A673 (cell line): ENCODE results near the gene F13A1. TPM values are rescaled to one million over a fixed set of nuclear protein-coding genes. Genes with fewer than 3 reads are reported as not detected.

Source experiments
- BruUV-seq: library from RNA; stranded (reverse); fragments of 400-500 nt; replicated peaks from 2 replicates; lab custom pipeline; 2021; lab: Mats Ljungman, UMichigan
- CTCF ChIA-PET: fragments of 300-600 bp; sonication (Branson Sonifier 250); formaldehyde crosslinking; loops from one replicate; lab custom pipeline; 2022; ENCODE audit warnings: antibody characterized with exemption; lab: Charles Lee
- POLR2A ChIA-PET: fragments of 300-600 bp; sonication (Branson Sonifier 250); formaldehyde crosslinking; loops from one replicate; lab custom pipeline; 2022; ENCODE audit warnings: antibody characterized with exemption; ENCODE audit not compliant: low non-redundant PET; lab: Charles Lee
- DNase-seq: peaks from one replicate; pipeline ENCODE4 v3.0.0-alpha.2; 2015; ENCODE audit warnings: low spot score
- H3K27ac ChIP-seq: fragments of 200-600 bp; sonication (generic); 2 replicates; pipeline ENCODE4 v1.5.1; 2016; ENCODE audit warnings: mixed run types, low read depth, mild to moderate bottlenecking, mixed read lengths, antibody characterized with exemption, low read length; ENCODE audit not compliant: poor library complexity, severe bottlenecking
- H3K27me3 ChIP-seq: fragments of 200-600 bp; sonication (generic); replicated peaks from 2 replicates; pipeline ENCODE4 v1.6.1; 2017; ENCODE audit warnings: mixed run types, low read depth, mild to moderate bottlenecking, mixed read lengths, antibody characterized with exemption, low read length; ENCODE audit not compliant: insufficient read depth, poor library complexity
- H3K36me3 ChIP-seq: fragments of 200-600 bp; sonication (generic); 2 replicates; pipeline ENCODE4 v1.6.1; 2016; ENCODE audit warnings: mixed run types, mild to moderate bottlenecking, mixed read lengths, antibody characterized with exemption, low read length; ENCODE audit not compliant: insufficient read depth, poor library complexity, severe bottlenecking
- H3K4me1 ChIP-seq: fragments of 200-600 bp; sonication (generic); 2 replicates; pipeline ENCODE4 v1.6.1; 2017; ENCODE audit warnings: mixed run types, mild to moderate bottlenecking, mixed read lengths, antibody characterized with exemption, low read length; ENCODE audit not compliant: insufficient read depth, poor library complexity, severe bottlenecking
- H3K4me3 ChIP-seq: fragments of 200-600 bp; sonication (generic); 2 replicates; pipeline ENCODE4 v1.5.1; 2016; ENCODE audit warnings: low read depth, mixed run types, mild to moderate bottlenecking, mixed read lengths, low read length; ENCODE audit not compliant: poor library complexity, severe bottlenecking
- H3K9me3 ChIP-seq: fragments of 200-600 bp; sonication (generic); 2 replicates; pipeline ENCODE4 v1.6.1; 2016; ENCODE audit warnings: mixed run types, low read depth, mild to moderate bottlenecking, mixed read lengths, antibody characterized with exemption, low read length; ENCODE audit not compliant: poor library complexity, severe bottlenecking
- CTCF ChIP-seq: fragments of 300-800, 200-600 bp; sonication (generic); conservative IDR thresholded peaks from 2 replicates; pipeline ENCODE4 v1.5.1; 2017; ENCODE audit warnings: low read depth, mild to moderate bottlenecking, antibody characterized with exemption, low read length, moderate library complexity, mixed read lengths
- EZH2 ChIP-seq: fragments of 200-600 bp; sonication (generic); IDR thresholded peaks from 2 replicates; pipeline ENCODE4 v1.6.1; 2017; ENCODE audit warnings: borderline replicate concordance, low read depth, mild to moderate bottlenecking, mixed read lengths, antibody characterized with exemption, low read length; ENCODE audit not compliant: poor library complexity, severe bottlenecking
- intact Hi-C: fragments of 100-400 bp; cut with micrococcal nuclease; formaldehyde crosslinking; loops from one replicate; pipeline ENCODE4 v1.10.0; 2022; ENCODE audit not compliant: unreplicated experiment
- total RNA-seq: library from RNA; stranded (reverse); gene quantifications from 2 replicates; pipeline ENCODE4 v1.2.3, GENCODE V29; 2021

The F13A1 gene
- total RNA-seq, 1 experiment from 2014 or later = not detected

GRCh38 chr6:6328451-6328850 lies 8.0 kb upstream of the F13A1 start:
- intact Hi-C loops = no loop called here
- Histone ChIP-seq H3K4me1 (no peaks in the 10 kb centered on the region), H3K27me3 (peaks cover 4% of the 10 kb centered on the region), H3K9me3 (no peaks in the 10 kb centered on the region), H3K4me3 (no peak overlapping the region), H3K36me3 (no peaks in the 10 kb centered on the region), H3K27ac (no peak overlapping the region)
- BruUV-seq = no TSS peak
- POLR2A ChIA-PET = no interaction called here
- DNase-seq = no peak
- CTCF ChIA-PET = no interaction called here
- TF ChIP-seq EZH2 = no peak

GRCh38 chr6:6323352-6323751 lies 2.9 kb upstream of the F13A1 start:
- no peaks in the 10 kb centered on the region for H3K4me1 ChIP-seq
- BruUV-seq = no TSS peak
- DNase-seq = no peak

GRCh38 chr6:6320901-6321300 lies 439 bp upstream of the F13A1 start:
- Histone ChIP-seq H3K36me3 (no peaks in the 10 kb centered on the region), H3K27me3 (peaks cover 77% of the 10 kb centered on the region), H3K9me3 (no peaks in the 10 kb centered on the region), H3K27ac (no peak overlapping the region), H3K4me1 (no peaks in the 10 kb centered on the region), H3K4me3 (no peak overlapping the region)
- intact Hi-C loops = no loop called here
- ChIA-PET CTCF (no interaction called here), POLR2A (interaction anchor here (0.5 kb wide), 1 partner anchor 823 kb away, joined by 3 read pairs; no protein-coding TSS in a partner anchor)
- no TSS peak for BruUV-seq
- DNase-seq = no peak
- TF ChIP-seq EZH2 (no peak), CTCF (no peak)

More at GRCh38 chr6:6323352-6323751, 2.9 kb upstream of the F13A1 start:
- H3K9me3 ChIP-seq = no peaks in the 10 kb centered on the region
- TF ChIP-seq EZH2 (no peak), CTCF (no peak)
- ChIA-PET POLR2A (no interaction called here), CTCF (no interaction called here)
- H3K27me3 ChIP-seq = peaks cover 55% of the 10 kb centered on the region
- H3K27ac ChIP-seq = no peak overlapping the region
- no peak overlapping the region for H3K4me3 ChIP-seq
- H3K36me3 ChIP-seq = no peaks in the 10 kb centered on the region
- intact Hi-C loops = no loop called here
